ENCODE data around the gene GPER1.
"Not testable (repeated sequence)": the region's sequence is repeated elsewhere in the genome, so short reads cannot be mapped to it uniquely, and the experiment has no call there.

GPER1 gene

GRCh38 chr7:1071731-1072254, 16.1 kb upstream of the GPER1 start:
- TF ChIP-seq CTCF (IDR thresholded peaks at IDR 0.05; ENCODE audit: low read depth, low read length), result no peak
- in situ Hi-C loops (cut with HindIII; ENCODE audit: low sequenced_read_pairs), result no loop called here
- DNase-seq (ENCODE audit: low read depth, low spot score), result no peak
- H3K4me3 ChIP-seq (ENCODE audit: low read depth, low read length), result no peak overlapping the region

DNA sequence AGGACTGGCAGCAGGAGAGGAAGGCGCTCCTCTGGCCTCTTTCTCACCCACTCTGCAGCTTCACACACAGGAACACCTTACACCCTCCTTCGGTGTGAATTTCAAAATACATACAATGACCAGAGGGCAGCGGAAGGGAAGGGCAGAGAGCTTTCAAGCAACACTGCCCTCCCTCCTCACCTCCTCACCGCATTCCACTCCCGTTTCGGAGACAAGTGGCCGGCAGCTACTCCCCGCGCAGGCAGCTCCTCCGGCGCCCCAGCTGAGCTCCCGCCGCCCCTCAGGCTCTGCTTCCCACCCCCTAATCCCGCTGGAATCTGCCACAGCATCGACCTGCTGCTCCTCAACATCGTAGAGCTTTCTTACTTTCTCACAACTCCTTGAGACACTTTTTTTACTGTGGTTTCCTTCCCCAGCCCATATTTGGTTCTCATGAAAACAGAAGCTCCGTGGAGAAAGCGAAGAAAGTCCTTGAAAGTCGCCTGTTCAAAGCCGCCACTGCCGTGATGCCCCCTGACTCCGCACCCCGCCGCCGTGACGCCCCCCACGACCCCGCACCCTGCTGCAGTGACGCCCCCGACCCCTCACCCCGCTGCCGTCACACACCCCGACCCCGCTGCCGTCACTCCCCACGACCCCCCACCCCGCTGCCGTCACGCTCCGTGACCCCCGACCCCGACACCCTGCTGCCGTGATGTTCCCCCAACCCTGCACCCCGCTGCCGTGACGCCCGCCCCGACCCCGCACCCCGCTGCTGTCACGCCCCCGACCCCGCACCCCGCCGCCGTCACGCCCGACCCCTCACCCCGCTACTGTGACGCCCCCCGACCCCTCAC, 14.6 kb upstream of the GPER1 start:
- in situ Hi-C loops (cut with HindIII; ENCODE audit: low sequenced_read_pairs), result no loop called here
- H3K4me3 ChIP-seq (ENCODE audit: low read depth, low read length), result no peak overlapping the region
- no peak for TF ChIP-seq CTCF (IDR thresholded peaks at IDR 0.05; ENCODE audit: low read depth, low read length)
- no peak for DNase-seq (ENCODE audit: low read depth, low spot score)

DNA sequence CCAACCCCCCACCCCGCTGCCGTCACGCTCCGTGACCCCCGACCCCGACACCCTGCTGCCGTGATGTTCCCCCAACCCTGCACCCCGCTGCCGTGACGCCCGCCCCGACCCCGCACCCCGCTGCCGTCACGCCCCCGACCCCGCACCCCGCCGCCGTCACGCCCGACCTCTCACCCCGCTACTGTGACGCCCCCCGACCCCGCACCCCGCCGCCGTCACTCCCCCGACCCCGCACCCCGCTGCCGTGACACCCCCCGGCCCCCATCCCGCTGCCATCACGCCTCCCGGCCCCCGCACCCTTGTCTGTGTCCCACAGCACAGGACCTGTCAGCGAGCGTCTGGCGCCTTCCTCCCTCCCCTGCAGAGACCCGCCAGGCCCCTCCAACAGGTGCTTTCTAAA, 13.9 kb upstream of the GPER1 start:
- DNase-seq (ENCODE audit: low read depth, low spot score); in situ Hi-C loops (cut with HindIII; ENCODE audit: low sequenced_read_pairs); H3K4me3 ChIP-seq (ENCODE audit: low read depth, low read length): not testable (repeated sequence)

GRCh38 chr7:1074593-1075431, 13.1 kb upstream of the GPER1 start:
- in situ Hi-C loops (cut with HindIII; ENCODE audit: low sequenced_read_pairs), result no loop called here
- no peak overlapping the region for H3K4me3 ChIP-seq (ENCODE audit: low read depth, low read length)
- no peak for TF ChIP-seq CTCF (IDR thresholded peaks at IDR 0.05; ENCODE audit: low read depth, low read length)
- no peak for DNase-seq (ENCODE audit: low read depth, low spot score)

DNA sequence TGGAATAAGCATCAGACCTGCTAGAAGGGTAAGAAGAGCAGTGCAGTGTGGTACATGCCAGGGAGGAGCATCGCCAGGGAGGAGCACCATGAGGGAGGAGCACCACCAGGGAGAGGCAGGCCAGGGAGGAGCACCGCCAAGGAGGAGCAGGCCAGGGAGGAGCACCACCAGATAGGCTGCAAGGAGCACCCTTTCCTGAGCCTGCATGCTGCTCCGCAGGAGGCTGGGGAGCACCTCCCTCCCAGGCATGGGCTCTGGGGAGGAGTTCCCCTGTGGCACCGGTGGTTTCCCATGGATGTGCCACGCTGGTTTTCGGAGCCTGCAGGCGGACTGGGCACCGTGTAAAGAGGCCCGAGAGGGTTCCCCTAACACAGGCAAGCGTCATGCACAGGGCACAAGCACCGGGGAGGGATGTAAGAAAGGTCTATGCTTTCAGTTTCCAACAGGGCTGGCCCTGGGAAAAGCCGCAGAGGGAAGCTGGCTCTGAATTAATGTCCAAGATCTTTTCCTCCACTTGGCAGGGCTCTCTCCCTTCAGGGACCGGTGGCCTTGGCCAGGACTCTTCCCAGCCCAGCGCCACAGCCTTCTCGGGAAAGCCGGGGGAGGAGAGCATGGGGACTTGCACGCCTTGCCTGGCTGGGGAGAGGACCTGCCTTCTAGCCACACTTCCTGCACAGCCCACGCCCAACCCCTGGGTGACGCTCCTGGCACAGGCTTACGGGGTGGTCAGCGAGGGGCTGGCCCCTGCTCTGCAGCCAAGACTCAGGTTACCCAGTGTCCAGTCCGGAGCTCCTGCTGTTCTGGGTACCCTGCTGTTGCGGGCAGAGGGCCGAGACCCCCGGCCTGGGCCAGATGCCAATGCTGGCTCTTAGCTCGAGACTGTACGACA, 11.5 kb upstream of the GPER1 start:
- in situ Hi-C loops (cut with HindIII; ENCODE audit: low sequenced_read_pairs), result no loop called here
- DNase-seq (ENCODE audit: low read depth, low spot score), result no peak
- TF ChIP-seq CTCF (IDR thresholded peaks at IDR 0.05; ENCODE audit: low read depth, low read length), result no peak
- H3K4me3 ChIP-seq (ENCODE audit: low read depth, low read length), result no peak overlapping the region

GRCh38 chr7:1078519-1078918, 9.4 kb upstream of the GPER1 start:
- no peak for DNase-seq (ENCODE audit: low read depth, low spot score)
- in situ Hi-C loops (cut with HindIII; ENCODE audit: low sequenced_read_pairs), result no loop called here
- no peak for TF ChIP-seq CTCF (IDR thresholded peaks at IDR 0.05; ENCODE audit: low read depth, low read length)
- no peak overlapping the region for H3K4me3 ChIP-seq (ENCODE audit: low read depth, low read length)
